HG02970 (cell line): ENCODE data around the gene TREX2.

Experiments
- ATAC-seq: cut with Tn5 transposase; IDR thresholded peaks from one replicate; pipeline ENCODE4 v1.9.1; 2021; ENCODE audit warnings: mild to moderate bottlenecking, moderate library complexity, moderate number of reproducible peaks; ENCODE audit not compliant: unreplicated experiment, low FRiP score

TREX2 gene

DNA sequence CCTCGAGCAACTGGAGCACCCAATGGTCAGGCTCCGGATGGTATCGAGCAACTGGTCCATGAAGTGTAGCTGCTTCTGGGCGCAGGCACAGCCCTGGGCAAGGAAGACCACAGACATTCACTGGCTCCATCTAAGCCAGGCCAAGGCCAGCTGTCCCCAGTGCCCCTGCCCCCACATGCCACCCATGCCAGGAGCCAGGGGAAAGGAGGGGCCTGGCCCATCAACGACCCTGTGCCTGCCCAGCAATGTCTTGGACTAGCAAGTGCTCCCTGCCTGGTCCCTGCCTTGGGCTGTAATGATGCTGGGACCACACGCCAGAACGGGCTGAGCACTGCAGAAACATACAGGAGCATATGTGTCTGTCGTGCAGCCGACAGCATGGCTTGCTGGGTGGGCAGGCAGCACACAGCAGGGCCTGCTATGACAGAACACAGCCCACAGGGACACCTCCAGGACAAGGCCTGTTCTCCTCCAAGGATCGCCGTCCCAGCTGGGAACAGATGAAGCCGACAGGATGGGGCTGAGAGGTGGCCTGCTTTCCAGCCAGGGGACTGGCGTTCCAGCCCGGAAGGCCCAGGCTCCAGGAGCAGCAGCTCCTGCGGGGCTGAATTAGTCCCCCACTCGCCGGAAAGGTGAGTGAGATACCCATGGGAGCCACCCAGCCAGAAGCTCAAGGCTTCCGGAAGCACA is 11.4 kb upstream of the TREX2 start:
- no peak for ATAC-seq

DNA sequence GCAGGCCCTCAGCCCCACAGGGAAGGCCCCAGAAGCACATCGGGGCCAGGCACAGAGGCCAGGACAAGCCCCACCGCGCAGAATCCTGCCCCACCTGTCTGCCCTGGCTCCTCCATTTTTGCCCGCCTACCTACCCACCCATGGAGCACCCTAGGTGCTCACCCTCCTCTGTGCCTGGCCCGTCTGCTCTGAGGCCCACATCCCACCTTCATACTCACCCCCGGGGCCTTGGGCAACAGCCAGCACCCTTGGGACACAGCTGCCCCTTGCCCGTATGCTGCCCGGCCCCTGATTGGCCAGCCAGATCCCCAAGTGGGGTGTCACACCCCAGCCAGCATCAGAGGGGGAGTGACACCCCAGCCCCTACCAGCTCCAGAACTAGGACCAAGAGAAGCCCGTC is 10.8 kb upstream of the TREX2 start:
- no peak for ATAC-seq

DNA sequence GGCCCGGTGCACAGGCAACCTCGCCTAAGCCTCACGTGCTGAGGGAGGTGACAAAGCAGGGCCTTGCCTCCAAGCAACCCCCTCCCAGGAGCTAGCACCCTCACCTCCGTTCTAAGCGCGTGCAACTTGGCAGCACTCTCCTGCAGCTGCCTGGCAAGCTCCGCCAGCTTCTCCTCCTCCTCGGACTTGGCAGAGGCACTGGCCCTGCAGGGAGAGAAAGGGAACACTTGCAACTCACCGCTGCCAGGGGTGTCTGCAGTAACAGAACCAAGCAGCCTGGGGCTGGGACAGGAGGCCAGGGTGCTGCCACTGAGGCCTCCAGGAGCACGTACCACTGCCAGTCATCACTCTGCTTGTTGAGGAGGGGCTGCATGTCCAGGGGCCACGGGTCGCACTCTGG is 10.3 kb upstream of the TREX2 start:
- ATAC-seq: no peak

DNA sequence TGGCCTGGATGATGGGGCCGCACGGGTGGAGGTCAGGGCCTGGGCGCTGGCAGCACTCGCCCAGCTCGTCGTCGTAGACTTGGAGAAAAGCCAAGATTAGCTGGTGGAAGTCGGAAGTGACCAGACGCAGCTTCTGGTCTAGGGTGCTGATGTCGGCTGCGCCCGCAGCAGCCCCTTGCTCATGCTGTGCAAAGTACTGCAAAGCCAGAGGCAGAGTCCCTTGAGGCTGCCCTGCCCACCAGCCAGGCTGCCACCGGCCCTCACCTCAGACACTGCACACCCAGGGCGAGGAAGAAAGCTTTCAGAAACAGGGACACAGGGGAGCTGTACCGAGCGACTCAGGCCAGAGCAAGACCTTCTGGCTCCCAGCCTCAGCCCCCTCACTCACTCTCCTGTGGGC is 9.7 kb upstream of the TREX2 start:
- ATAC-seq: no peak

DNA sequence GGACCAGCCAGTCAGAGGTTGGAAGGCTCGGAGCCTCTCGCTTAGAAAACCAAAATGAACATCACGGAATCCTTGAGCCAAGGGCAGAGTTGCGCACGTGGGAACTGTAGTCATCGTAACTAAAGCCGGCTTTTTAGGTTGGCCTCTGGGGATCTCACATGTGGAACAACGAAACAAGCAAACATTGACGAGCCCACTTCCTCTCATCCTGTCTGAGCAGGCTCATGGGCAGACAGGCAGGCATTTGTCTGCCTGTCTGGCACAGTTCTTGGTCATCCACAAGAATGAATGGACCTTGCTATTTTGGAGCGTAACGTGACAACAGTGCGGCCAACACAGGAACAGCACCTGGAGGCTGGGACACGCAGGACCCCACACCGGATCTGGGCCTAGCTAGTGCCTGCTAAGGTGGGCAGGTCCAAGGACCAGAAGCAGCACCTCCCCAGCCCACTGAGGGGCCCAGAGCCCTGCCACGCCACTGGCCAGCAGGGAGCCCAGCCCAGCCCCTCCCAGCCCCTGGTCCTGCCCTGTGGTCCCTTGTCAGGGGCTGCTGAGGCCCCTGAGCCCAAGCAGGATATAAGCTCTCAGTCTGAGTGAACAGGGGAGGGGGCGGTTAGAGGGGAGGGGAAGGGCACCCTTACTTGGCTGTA is 9.2 kb upstream of the TREX2 start:
- no peak for ATAC-seq

DNA sequence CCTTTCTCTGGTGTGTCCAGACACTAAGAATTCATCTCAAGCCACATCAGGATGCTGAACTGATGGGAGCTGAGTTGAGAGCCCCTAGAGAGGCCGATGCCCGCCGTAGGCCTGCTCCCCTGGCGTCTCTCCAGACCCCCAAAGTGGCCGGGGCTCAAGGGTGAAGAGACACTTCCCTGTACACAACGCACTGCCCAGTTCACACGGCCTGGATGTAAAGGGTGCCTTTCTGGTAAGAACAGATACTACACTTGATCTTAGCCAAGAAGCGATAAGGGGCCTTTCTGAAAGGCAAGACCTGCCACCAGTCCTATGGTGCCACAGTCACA is 5.1 kb upstream of the TREX2 start:
- no peak for ATAC-seq

DNA sequence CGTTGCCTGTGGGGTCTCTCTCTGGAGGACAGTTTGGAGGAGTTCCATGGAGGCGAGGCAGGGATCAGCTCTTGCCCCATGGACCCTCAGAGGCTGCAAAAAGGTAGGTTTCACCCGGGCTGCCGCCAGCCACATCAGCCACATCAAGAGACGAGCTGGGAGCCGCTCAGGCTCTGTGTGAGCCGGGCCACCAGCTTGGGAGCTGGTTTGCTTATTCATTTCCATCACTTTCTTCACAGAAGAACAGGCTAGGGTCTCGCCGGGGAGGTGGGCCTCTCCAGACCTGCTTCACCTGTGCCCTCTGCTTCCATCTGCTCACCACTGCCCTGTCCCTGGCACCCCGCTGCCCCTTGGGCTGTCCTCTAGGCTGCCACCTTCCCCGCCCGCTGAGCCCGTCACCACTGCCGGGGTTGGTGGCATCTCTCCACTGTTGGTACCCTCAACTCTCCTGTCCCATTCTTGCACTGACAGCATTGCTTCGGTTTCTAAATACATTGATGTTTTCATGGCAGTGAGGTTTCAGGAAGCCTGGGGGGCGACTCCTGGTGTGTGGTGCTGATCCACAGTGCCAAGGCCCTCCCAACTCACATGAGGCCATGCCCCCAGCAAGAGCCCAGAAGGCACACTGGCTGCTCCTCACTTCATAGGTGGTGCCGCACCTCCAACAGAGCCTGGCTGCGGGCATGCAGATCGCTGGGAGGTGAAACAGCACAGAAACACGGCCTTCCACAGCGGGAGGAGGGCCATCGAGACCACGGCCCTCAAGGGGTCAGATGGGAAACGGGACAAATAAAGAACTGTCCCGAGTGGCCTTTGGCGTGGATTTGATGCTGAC is 4.5 kb upstream of the TREX2 start:
- ATAC-seq: no peak

DNA sequence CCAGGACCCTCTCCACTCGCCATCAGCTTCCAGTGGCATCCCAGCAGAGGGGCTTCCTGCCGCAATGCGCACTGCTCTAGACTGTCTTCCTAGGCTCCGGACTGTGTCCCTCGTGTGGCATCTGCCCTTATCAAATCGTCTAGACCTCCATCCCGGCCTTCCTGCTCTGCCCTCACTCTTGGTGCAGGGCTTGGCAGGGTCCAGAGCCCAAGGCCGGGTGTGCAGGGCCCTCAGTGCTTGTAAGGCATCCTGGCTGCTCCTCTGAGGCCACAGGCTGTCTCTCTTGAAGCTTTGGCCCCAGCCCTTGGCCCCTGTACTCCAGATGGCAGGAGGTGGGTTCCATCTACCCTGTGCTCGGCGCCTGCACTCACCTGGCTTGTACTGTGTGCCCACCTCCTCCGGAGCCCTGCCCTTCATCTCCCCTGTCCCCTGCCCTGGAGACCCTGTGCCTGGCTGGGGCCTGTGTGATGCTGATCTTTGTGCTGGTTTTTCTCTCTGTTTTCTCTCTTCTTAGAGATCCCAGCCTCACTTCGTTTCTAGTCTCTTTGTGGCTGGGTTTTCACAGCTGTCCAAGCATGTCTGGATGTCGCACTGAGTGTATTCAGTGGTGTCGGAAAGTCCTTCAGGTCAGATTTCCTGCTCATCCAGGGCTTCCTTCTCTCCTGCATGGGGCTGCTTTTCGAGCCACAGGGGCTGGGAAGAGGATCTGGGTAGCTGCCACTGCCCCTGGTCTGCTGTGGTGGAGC is 3.7 kb upstream of the TREX2 start:
- ATAC-seq: no peak

DNA sequence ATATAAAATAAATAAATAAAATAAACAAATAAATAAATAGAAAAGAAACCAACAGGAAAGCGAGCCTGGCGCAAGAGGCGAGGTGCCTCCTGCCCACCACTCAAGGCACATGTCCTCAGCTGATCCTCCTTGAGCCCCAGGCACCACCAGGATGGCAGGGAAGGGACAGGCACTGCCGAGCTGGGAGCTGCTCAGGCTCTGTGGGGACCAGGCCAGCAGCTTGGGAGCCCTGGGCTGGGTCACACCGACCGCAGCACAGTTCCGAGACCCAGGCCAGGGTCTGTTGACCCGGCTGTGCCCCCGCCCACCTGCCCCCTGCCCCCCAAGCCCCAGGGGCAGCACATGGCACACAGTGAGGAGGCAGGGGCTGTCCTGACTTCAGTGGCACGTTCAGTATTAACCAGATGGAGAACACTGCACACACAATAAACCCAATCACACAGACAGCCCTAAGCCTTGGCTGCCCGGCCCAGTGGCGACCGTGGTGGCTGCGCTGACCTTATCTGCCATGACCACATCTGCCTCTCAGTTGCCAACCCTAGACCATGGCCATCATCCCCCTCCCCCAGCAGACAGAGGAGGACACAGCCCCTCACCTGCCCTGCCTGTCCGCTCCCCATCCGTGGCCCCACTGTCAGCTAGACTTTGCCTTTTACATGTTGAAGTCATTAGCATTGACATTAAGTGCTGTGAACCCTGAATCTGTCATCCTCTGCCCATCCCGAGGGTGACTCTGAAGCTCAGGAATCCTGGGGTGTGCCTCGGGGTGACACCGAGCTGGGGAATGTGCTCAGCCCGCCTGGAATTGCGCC is 2.9 kb upstream of the TREX2 start:
- ATAC-seq: no peak

DNA sequence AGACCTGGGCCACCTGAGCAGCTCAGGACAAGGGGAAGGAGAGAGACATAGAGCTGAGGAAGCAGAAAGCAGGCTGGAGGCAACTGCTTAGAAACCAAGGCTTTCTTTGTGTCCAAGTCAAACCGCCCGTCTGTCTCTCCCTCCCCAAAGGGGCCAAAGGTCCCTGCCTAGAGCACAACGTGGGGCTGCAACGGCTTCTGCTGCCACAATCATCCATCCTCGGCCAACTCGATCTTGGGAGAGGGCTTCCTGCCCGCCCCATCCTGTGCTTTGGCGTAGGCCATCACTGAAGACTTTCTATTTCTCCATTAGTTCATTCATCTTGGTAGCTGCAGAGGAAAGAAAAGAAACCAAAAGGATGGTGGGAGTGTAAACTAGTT is 1.7 kb upstream of the TREX2 start:
- ATAC-seq: no peak

DNA sequence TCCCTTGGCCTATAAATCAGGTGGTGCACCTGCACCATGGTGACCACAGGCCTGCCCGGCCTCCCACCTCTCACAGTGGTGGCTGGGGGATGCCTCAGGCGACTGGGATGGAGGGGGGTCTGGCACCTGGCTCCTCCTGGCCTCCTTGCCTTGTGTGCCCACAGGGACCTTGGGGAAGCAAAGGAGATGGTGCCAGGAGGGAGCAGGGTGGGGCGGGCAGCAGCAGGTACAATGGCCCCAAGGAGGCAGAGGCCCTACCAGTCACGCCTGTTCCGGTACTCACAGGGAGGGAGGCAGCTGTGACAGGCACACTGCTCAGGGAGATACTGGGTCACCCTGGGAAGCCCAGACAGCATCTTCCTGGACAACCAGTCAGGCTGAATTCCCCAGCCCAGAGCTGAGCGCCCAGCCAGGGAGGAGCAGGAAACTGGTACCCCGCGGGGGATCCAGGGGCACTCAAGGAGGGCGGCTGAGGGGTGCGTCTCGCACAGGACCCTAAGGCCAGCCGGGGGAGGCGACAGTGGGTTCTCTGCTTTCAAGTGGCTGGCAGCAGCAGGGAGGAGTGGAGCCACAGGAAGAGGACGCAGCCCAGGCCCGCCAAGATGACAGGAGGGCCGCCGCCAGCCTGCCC is 1.2 kb upstream of the TREX2 start:
- ATAC-seq: no peak

DNA sequence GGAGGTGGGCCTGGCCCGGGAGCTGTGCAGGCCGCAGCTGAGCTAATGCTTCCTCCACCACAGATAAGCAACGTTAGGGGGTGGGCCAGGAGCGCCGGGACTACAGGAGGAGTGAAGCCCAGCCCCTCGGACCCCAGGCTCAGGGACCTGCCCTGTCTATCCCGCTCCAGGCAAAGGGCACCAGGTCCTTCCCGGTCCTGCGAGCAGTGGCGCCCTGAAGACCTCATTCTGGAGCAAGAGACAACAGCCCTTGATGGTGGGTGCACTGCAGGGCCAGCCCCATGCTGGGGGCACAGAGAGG is 730 bp upstream of the TREX2 start:
- ATAC-seq: no peak

DNA sequence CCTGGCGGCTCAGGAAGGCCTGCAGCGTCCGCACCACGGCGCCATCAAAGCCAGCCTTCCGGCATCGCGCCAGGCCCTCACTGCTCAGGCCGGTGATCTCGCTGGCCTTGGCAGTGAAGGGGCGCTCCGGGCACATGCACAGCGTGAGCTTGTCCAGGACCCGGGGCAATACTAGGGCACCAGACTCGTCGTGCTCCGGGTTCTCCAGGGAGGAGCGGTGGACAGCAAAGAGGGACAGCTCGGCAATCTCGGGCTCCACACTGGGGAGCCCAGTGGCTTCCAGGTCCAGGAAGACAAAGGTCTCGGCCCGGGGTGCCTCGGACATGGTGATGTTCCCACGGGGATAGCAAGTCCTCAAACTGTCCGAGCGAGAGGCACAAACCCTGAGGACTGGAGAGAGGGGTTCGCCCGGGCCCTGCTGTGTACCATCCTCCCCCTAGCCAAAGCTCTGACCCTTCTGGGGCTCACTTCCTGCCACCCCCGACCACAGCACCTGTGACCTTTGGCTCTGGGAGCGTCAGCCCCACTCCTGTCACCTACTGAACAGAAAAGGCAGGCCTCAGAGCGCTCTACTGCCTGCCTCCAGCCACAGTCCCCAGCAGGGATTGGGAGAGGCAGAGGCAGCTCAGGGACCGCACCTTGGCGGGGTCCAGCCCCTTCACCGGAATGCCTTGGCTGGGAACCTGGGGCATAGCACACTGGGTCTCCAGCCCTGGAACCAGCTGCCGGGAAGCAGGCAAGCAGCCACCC is 575 bp downstream of the TREX2 start:
- no peak for ATAC-seq

DNA sequence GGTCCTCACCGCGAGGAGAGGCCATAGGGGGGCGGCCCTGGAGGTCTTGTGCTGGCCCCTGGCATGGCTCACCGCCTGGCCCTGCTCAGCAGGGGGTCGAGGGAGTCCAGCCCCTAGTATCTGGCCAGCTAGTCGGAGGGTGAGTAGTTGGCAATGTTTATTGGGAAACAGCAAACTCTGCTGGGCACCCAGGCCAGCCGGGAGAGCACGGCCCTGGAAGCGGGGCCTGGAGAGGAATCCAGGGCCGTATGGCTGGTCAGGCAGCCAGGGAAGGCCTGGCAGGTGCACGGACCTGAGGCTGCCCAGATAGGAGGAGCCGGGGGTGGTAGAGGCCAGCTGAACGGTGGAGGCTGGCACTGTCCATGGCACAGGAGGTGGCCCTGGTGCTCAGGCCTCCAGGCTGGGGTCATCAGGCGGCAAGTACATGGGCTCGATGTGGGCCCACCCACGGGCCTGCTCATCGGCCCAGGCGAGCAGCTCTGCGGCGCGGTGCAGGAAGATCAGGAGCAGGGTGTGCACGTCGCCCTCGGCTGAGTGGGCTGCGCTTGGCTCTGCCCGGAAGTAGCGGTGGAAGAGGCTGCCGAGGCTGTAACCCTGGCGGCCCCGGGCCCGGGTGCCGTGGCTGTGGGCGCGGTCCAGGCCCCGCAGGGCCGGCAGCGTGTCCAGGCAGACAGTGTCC is 1.4 kb downstream of the TREX2 start:
- no peak for ATAC-seq

DNA sequence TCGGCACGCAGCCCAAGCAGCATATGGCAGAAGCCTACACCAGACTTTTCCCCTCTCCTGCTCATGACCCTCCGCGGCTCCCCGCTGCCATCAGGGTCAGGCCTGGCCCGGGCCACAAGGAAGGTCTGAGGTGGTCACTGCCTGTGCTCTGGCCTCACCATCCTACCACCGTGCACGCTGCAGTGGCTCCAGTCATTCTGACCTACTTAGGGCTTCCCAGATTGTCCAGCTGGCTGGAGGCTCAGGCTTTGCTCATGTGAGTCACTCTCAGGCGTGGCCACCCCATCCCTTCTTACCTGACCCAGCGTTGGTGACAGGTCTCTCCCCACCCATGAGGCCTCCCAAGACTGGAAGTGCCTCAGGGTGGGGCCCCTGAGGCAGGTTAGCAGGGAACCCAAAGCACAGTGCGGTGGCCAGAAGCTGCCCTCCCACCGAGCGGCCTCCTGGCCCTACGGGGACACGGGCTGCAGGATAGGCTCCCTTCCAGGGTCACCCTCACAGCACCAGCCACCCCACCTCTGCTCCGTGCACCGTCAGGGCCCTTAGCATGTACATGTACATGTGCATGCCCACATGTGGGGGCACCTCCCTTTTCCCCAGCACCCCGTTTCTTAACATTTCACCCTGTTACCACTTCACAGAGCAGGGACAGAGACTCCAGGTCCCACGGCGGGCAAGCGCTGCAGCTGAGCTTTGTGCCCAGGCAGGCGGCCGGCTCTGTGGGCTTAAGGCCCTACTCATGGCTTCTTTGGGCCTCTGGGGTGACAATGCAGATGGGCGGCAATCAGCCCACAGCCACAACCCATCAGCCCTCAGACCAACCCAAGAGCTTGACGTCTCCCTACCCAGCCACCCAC is 2.2 kb downstream of the TREX2 start:
- no peak for ATAC-seq

DNA sequence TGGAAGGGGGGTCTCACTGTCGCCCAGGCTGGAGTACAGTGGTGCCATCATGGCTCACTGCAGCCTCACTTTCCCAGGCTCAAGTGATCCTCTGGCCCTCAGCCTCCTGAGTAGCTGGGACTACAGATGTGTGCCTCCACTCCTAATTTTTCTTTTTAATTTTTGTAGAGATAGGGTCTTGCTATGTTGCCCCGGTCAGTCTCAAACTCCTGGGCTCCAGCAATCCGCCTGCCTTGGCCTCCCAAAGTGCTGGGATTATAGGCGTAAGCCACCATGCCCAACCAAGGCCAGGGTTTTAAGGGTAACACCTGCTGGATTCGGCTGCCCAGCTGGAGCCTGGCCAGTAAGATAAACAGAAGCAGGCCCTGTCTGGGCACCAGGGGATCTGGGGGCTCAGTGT is 3.4 kb downstream of the TREX2 start:
- no peak for ATAC-seq

DNA sequence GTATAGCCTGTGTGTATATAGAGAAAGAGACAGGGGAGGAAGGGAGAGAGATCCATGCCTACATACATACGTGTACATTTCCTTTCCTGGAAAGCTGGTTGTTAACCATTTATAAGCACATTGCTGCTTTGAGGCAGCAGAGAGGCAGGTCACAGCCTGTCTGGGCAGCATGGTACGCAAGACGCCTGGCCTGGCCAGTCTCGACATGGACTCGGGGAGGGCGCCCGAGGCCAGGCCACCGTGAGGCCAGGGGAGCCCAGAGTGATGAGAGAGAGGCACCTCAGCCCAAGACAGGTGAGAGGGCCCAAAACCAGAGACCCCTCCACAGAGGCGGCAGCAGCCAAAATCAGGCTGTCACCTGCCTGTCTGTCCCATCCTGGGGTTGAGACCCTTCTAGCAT is 3.9 kb downstream of the TREX2 start:
- ATAC-seq: no peak

DNA sequence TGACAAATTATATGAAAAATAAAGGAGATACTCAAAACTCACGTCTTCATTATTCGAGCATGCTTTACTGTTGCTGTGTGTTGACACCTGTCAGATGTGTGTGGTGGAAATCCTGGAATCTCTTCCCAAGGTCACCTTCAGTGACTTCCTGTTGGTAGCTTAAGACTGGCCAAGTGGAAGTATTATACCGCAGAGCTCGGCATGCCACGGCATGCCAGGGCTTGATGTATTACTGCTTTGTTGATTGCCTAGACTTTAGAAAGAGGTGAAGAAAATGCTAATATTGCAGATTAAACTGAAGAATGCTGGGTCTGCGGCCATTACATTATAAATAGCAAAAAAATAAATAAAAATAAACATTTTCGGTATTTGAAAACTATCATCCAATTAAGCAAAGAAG is 4.6 kb downstream of the TREX2 start:
- ATAC-seq: no peak
